Progenitor cell of endocrine pancreas (in vitro differentiated cells): Measurements from ENCODE around the gene GNPTAB. TPM values are rescaled to one million over a fixed set of nuclear protein-coding genes. Genes with fewer than 3 reads are reported as not detected.

Source experiments
- DNase-seq: peaks from one replicate; pipeline ENCODE4 v3.0.0; 2021; ENCODE audit warnings: low spot score; ENCODE audit not compliant: unreplicated experiment
- H3K27ac Mint-ChIP-seq: 2 replicates; pipeline ENCODE4 v1.8.0; 2021; ENCODE audit warnings: mild to moderate bottlenecking, moderate library complexity, mixed read lengths
- H3K27me3 Mint-ChIP-seq: 2 replicates; pipeline ENCODE4 v1.8.0; 2021; ENCODE audit warnings: mixed read lengths
- H3K36me3 Mint-ChIP-seq: 2 replicates; pipeline ENCODE4 v1.8.0; 2022; ENCODE audit warnings: mixed read lengths; ENCODE audit not compliant: insufficient read depth
- H3K4me1 Mint-ChIP-seq: 2 replicates; pipeline ENCODE4 v1.8.0; 2021; ENCODE audit warnings: low read depth, mixed read lengths
- H3K4me3 Mint-ChIP-seq: 2 replicates; pipeline ENCODE4 v1.8.0; 2021; ENCODE audit warnings: low read depth, mild to moderate bottlenecking, moderate library complexity, mixed read lengths
- H3K9me3 Mint-ChIP-seq: 2 replicates; pipeline ENCODE4 v1.8.0; 2021; ENCODE audit warnings: low read depth, mixed read lengths
- total RNA-seq: library from RNA; stranded (reverse); gene quantifications from 2 replicates; pipeline ENCODE4 v1.2.1, GENCODE V29; 2021
- TF ChIP-seq, protein P1 (sequence below): fragments of 200-600 bp; sonication (generic); IDR thresholded peaks from one replicate; pipeline ENCODE4 v1.5.0; 2021; ENCODE audit warnings: antibody characterized with exemption, mild to moderate bottlenecking; ENCODE audit not compliant: unreplicated experiment

The GNPTAB gene
- total RNA-seq, 1 donor from 2014 or later, result 23.2 TPM

DNA sequence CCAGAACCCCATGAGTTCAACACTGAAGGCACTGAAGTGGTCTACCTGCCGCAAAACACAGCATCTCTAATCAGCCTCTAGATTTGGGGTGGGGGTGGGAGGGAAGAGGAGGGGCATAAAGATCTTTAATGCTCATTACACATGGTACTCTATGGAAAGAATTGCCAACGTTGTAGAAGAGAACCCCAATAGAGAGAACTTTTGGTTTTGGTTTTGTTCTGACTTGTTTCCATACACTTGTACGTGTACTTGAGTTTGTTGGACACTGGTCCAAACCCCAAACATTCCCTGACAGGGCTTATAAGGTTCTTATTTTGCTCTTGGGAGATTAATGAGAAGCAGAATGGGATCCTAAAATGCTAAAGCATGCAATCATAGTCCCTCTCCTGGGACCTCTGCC is 31.0 kb downstream of the GNPTAB start:
- no peak overlapping the region for H3K27ac Mint-ChIP-seq

DNA sequence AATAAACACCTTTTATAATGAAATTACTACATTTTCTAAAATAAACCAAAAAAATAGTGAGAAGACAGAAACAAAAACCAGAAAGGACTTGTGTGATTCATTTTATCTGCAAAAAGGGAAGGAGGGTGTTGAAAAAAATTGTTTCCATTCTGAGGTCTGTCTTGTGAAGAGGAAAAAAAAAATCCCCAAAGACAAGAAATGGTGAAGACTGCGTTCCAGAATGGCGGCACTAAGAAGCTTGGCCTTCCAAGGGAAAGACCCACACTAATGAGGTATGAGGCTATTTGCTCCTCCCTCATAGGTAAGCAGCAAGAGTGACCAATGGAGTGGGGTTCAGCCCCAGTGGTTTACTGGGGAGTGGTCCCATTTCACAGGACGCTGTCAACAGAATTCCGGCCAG is 35.0 kb downstream of the GNPTAB start:
- no peak overlapping the region for H3K4me3 Mint-ChIP-seq
- no peaks in the 10 kb centered on the region for H3K27me3 Mint-ChIP-seq
- H3K4me1 Mint-ChIP-seq, result peaks cover 2% of the 10 kb centered on the region
- no peak overlapping the region for H3K27ac Mint-ChIP-seq
- H3K36me3 Mint-ChIP-seq, result peaks cover 2% of the 10 kb centered on the region
- no peak for DNase-seq
- no peaks in the 10 kb centered on the region for H3K9me3 Mint-ChIP-seq
- TF ChIP-seq, protein P1, sequence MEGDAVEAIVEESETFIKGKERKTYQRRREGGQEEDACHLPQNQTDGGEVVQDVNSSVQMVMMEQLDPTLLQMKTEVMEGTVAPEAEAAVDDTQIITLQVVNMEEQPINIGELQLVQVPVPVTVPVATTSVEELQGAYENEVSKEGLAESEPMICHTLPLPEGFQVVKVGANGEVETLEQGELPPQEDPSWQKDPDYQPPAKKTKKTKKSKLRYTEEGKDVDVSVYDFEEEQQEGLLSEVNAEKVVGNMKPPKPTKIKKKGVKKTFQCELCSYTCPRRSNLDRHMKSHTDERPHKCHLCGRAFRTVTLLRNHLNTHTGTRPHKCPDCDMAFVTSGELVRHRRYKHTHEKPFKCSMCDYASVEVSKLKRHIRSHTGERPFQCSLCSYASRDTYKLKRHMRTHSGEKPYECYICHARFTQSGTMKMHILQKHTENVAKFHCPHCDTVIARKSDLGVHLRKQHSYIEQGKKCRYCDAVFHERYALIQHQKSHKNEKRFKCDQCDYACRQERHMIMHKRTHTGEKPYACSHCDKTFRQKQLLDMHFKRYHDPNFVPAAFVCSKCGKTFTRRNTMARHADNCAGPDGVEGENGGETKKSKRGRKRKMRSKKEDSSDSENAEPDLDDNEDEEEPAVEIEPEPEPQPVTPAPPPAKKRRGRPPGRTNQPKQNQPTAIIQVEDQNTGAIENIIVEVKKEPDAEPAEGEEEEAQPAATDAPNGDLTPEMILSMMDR, result no peak

More for the DNA sequence above, 31.0 kb downstream of the GNPTAB start:
- DNase-seq, result no peak
- TF ChIP-seq, protein P1, result no peak
- H3K27me3 Mint-ChIP-seq, result no peaks in the 10 kb centered on the region
- H3K9me3 Mint-ChIP-seq, result no peaks in the 10 kb centered on the region
- no peak overlapping the region for H3K4me3 Mint-ChIP-seq
- peaks cover 2% of the 10 kb centered on the region for H3K4me1 Mint-ChIP-seq
- no peaks in the 10 kb centered on the region for H3K36me3 Mint-ChIP-seq

DNA sequence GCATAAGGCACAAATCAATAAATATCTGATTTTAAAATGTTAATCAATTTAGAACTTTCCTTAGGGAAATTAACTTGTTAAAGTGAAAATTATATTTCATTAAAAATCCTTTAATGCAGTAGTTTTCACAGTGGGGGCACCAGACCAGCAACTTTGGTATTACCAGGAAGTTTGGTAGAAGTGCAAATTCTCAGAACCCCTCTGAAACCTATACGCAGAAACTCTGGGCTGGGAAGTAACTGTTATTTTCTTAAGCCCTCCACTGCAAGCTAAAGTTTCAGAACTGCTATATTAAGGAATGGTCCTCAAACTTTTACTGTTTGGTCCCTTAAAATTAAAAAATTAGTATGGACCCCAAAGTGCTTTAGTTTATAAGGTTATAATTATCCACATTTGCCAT is 35.7 kb downstream of the GNPTAB start:
- Mint-ChIP-seq H3K4me3 (no peak overlapping the region), H3K9me3 (no peaks in the 10 kb centered on the region), H3K4me1 (peaks cover 2% of the 10 kb centered on the region), H3K36me3 (peaks cover 2% of the 10 kb centered on the region), H3K27ac (no peak overlapping the region), H3K27me3 (no peaks in the 10 kb centered on the region)
- TF ChIP-seq, protein P1, result no peak
- DNase-seq, result no peak

DNA sequence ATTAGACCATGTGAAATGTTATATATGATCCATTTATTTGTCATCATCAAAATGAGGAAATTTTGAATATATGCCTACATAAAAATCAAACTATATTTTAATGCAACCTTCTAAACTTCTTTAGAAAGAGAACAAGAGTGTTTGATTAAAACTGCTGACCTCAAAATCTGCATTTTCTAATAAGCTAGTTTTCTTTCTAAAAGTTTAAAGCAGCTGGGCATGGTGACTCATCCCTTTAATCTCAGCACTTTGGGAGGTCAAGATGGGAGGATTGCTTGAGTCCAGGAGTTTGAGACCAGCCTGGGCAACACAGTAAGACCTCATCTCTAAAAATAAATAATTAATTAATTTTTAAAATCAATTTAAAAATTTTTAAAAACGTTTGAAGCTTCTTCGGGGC is 36.2 kb downstream of the GNPTAB start:
- TF ChIP-seq, protein P1, result no peak
- Mint-ChIP-seq H3K9me3 (no peaks in the 10 kb centered on the region), H3K4me3 (no peak overlapping the region), H3K27ac (no peak overlapping the region), H3K36me3 (peaks cover 2% of the 10 kb centered on the region), H3K27me3 (no peaks in the 10 kb centered on the region), H3K4me1 (peaks cover 2% of the 10 kb centered on the region)
- DNase-seq, result no peak

DNA sequence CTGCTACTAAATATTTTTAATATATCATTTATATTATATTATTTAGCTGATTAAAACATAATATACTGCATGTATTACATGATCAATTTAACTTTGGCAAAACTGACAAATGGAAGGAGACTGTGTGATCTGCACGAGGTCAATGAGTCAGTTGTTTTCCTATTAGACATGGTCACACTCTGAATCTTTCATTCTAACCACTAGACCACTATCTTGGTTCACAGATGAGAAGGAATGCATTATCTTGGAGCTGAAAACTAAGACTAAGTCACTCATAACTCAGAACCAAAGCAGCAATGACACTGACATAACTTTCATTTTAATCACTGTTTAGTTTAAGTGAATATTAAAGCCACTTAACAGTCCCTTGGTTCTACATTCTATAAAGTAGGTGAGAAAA is 37.4 kb downstream of the GNPTAB start:
- H3K27me3 Mint-ChIP-seq, result no peaks in the 10 kb centered on the region
- H3K9me3 Mint-ChIP-seq, result no peaks in the 10 kb centered on the region
- peaks cover 2% of the 10 kb centered on the region for H3K36me3 Mint-ChIP-seq
- no peak for DNase-seq
- peaks cover 2% of the 10 kb centered on the region for H3K4me1 Mint-ChIP-seq
- no peak overlapping the region for H3K4me3 Mint-ChIP-seq
- TF ChIP-seq, protein P1, result no peak
- no peak overlapping the region for H3K27ac Mint-ChIP-seq
